Neural crest cell (in vitro differentiated cells): ENCODE data around the gene CTRB1. TPM values are rescaled to one million over a fixed set of nuclear protein-coding genes. Genes with fewer than 3 reads are reported as not detected.

Source experiments
- DNase-seq: peaks from one replicate; pipeline ENCODE4 v3.0.0; 2021; ENCODE audit warnings: low read depth, mixed read lengths, low spot score
- H3K27ac Mint-ChIP-seq: one replicate; pipeline ENCODE4 v1.8.0; 2021; ENCODE audit warnings: mild to moderate bottlenecking, mixed read lengths; ENCODE audit not compliant: unreplicated experiment
- H3K27me3 Mint-ChIP-seq: 2 replicates; pipeline ENCODE4 v1.8.0; 2021; ENCODE audit warnings: low read depth, mild to moderate bottlenecking, mixed read lengths
- H3K36me3 Mint-ChIP-seq: 2 replicates; pipeline ENCODE4 v1.8.0; 2021; ENCODE audit warnings: low read depth, mild to moderate bottlenecking, mixed read lengths
- H3K4me1 Mint-ChIP-seq: 2 replicates; pipeline ENCODE4 v1.8.0; 2021; ENCODE audit warnings: mixed read lengths
- H3K4me3 Mint-ChIP-seq: one replicate; pipeline ENCODE4 v1.8.0; 2021; ENCODE audit warnings: mild to moderate bottlenecking, mixed read lengths
- H3K9me3 Mint-ChIP-seq: 2 replicates; pipeline ENCODE4 v1.8.0; 2021; ENCODE audit warnings: mixed read lengths
- total RNA-seq: library from RNA; stranded (reverse); gene quantifications from 2 replicates; pipeline ENCODE4 v1.2.1, GENCODE V29; 2021
- TF ChIP-seq, protein P1 (sequence below): fragments of 200-600 bp; sonication (generic); conservative IDR thresholded peaks from 2 replicates; pipeline ENCODE4 v1.5.0; 2021; ENCODE audit warnings: antibody characterized with exemption, mild to moderate bottlenecking

Gene CTRB1
- total RNA-seq, 1 donor from 2014 or later = not detected

DNA sequence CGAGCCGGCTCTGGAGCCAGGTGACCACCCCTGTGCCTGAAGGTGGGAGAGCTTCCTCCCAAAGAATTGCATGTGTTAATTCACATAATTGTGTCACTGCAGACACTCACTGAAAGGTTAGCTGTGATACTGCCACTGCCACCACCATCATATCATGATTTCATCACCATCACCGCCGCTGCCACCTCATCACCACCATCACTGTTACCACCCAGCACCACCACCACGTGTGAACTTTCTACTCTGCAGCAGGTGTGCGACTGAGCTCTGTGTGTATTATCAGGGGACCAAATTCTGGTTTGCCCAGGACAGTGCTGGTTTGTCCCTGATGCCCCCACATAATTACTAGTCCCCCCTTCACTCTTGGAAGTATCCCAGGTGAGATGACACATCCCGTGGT, 17.4 kb downstream of the CTRB1 start:
- Mint-ChIP-seq H3K27ac (no peak overlapping the region), H3K4me1 (peaks cover 39% of the 10 kb centered on the region), H3K4me3 (peak overlapping the region; percentile 41), H3K9me3 (no peaks in the 10 kb centered on the region), H3K36me3 (peaks cover 7% of the 10 kb centered on the region), H3K27me3 (no peaks in the 10 kb centered on the region)
- TF ChIP-seq, protein P1, sequence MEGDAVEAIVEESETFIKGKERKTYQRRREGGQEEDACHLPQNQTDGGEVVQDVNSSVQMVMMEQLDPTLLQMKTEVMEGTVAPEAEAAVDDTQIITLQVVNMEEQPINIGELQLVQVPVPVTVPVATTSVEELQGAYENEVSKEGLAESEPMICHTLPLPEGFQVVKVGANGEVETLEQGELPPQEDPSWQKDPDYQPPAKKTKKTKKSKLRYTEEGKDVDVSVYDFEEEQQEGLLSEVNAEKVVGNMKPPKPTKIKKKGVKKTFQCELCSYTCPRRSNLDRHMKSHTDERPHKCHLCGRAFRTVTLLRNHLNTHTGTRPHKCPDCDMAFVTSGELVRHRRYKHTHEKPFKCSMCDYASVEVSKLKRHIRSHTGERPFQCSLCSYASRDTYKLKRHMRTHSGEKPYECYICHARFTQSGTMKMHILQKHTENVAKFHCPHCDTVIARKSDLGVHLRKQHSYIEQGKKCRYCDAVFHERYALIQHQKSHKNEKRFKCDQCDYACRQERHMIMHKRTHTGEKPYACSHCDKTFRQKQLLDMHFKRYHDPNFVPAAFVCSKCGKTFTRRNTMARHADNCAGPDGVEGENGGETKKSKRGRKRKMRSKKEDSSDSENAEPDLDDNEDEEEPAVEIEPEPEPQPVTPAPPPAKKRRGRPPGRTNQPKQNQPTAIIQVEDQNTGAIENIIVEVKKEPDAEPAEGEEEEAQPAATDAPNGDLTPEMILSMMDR = no peak
- no peak for DNase-seq

DNA sequence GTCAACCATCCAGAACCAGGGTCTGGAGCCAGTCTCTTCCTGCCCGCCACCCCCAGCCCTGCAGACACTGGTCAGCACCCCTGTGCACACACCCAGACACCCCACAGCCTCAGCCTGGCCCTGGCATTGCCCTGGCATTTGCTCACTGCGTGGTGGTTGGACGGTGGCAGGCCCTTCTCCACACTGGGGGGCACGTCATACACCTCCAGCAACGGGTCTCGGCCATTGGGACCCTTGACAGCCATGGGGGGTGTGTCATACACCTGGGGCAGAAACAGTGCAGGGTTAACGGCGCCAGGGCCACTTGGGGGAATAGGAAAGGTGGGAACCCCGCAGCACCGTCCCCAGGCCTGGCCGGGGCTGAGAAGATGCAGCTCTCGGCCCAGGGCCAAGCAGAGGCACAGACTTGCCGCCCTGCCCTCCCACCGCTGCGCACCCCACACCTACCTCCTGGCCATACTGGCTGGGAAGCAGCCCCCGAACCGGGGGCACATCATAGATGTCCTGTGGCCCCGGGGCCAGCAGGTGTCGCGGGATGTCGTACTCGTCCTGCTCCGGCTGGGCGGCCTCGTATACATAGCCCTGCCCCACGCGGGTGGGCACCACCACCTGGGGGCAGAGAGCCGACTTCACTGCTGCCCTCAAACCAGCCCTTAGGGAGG, 18.1 kb downstream of the CTRB1 start:
- DNase-seq = no peak
- Mint-ChIP-seq H3K27ac (no peak overlapping the region), H3K4me1 (peaks cover 39% of the 10 kb centered on the region), H3K4me3 (peak overlapping the region; percentile 23), H3K36me3 (peaks cover 4% of the 10 kb centered on the region), H3K9me3 (no peaks in the 10 kb centered on the region), H3K27me3 (no peaks in the 10 kb centered on the region)
- TF ChIP-seq, protein P1 = no peak

DNA sequence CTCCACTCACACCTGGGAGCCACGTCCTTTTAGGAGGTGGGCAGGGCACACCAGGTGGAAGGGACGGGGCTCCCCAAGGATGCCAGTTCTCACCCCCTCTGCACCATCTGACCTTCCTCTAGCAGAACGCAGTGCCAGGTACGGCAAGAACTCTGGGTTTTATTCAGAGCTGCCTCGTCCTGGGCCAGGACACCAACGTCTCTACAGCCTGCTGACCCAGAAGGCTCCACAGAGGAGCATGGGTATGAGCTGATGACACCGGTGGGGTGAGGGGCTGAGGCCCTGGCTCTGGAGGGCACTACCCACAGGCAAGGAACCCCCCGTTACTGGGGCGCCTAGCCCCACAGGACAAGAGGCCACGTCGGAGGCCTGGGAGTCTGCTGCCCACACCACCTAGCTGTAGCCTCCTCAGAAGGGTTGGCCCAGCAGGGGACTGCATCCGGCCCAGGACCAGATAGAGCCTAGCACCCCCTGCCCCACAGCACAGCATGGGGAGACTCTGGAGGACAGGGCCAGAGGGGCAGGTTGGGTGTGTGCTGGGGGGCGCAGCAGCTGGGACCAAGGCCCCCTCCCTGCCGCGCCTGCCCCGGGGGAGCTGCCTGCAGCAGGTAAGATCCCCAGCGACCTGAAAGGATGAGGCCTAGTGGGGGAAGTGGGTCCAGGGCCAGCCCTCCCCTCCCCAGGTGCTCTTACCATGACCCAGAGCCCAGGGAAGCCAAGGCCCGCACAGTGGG, 18.8 kb downstream of the CTRB1 start:
- Mint-ChIP-seq H3K4me1 (peaks cover 39% of the 10 kb centered on the region), H3K27me3 (no peaks in the 10 kb centered on the region), H3K27ac (no peak overlapping the region), H3K9me3 (no peaks in the 10 kb centered on the region), H3K36me3 (peaks cover 4% of the 10 kb centered on the region), H3K4me3 (peak overlapping the region; percentile 23)
- TF ChIP-seq, protein P1 = no peak
- no peak for DNase-seq

DNA sequence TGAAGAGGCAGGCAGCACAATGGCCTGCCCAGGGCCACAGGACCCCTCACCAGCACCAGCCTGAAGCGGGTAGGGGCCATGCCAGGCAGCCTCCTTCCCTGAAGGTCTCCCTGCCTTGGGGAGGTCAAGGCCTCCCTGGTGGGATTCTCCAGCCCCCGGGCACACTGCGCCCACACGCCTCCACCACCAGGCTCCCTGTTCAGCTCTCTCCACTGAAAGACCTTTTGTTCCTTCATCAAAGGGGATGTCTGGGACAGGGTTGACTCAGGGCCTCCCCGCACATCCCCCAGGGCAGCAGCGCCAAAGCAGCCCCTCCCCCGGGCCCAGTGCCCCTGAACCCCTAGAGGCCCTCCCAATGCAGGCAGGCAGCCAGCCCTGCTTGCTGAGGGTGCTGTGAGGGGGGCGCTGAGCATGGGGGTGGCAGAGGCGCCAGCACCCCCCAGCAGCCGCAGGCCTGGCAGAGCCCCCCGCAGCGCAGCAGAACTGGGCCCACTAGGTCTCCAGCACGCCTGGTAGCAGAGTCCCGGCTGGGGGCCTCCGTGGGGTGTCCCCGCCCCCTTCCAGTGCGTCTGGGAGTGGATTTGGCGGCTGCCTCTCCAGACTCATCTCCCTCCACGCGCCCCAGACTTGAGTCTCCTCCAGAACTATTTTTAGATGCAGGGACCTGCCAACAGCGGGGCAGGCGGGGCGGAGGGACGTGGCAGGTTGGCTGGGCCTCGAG, 19.5 kb downstream of the CTRB1 start:
- TF ChIP-seq, protein P1 = no peak
- Mint-ChIP-seq H3K27me3 (no peaks in the 10 kb centered on the region), H3K36me3 (peaks cover 4% of the 10 kb centered on the region), H3K27ac (no peak overlapping the region), H3K9me3 (no peaks in the 10 kb centered on the region), H3K4me1 (peaks cover 45% of the 10 kb centered on the region), H3K4me3 (peak overlapping the region; percentile 62)
- peak; percentile 51 for DNase-seq

DNA sequence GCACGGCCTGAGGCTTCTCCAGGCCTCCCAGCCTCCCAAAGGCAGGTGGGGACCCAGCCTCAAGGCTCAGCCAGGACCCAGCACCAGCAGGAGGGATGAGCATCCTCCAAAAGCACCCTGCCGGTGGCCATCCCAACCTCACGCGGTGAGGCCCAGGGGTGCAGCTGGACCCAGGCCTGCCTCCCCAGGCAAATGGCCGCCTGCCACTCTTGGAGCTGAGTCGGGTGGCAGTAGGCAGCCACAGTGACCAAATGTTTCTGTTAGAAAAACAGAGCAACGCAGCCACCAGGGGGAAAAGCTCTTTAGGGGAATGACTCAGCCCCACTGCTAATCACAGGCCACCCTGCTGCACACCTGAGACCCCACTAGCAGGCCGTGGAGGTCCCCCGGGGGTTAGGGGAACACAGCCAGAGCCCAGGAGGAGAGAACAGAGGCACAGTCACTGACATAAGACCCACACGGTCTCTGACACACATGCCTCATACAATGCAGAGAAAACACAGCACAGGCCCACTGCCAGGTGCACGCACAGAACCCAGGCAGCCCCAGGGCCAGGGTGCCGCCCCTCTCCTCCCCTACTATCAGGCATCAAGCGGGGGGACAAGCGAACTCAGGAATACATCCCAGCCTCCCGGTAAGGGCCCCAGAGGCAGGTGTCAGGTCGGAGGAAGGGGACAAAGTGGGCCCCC, 20.2 kb downstream of the CTRB1 start:
- Mint-ChIP-seq H3K36me3 (peaks cover 4% of the 10 kb centered on the region), H3K27ac (peak overlapping the region; percentile 81), H3K4me1 (peaks cover 48% of the 10 kb centered on the region), H3K9me3 (no peaks in the 10 kb centered on the region), H3K4me3 (peak overlapping the region; percentile 71), H3K27me3 (no peaks in the 10 kb centered on the region)
- no peak for DNase-seq
- TF ChIP-seq, protein P1 = peak; percentile 16
